ENCODE data around the gene SIX5.

SIX5 gene

DNA sequence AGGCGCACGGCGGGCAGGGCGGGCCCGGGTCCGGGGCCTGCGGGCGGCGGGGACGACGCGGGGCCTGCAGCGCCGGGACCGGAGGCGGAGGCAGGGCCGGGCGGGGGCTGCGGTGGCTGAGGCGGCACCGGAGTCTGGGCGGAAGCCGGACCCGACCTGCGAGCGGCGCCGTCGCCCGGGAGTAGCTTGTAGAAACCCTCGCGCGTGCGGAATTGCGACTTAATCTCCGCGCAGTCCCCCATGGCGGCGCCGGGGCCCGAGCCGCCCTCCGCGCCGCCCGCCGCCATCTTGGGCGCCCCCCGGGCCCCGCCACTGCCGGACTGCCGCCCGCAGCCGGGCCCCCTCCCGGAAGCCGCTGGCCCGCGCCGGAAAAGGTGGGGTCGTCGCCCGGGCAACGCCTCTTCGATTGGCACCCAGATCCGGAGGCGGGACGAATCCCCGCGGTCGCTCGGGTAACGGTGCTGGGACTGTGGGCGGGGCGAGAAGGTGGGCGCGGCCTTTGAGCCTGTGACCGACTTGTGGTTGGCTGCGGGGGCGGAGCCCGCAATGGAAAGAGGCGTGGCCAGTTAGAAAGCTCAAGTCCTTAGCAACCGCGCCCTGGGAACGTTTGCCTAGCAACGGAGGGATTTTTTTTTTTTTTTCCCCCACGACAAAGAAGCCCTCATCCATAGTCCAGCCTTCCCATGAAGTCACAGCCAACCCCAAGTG lies 23.6 kb upstream of the SIX5 start, which contains the start of gene DMWD:
TSS of gene DMWD (minus strand) at position 376 of the 708 bp plus-strand sequence. CDS start at position 287, 89 bp downstream.
- DNase-seq (ENCODE audit: low spot score), result peak; percentile 100

DNA sequence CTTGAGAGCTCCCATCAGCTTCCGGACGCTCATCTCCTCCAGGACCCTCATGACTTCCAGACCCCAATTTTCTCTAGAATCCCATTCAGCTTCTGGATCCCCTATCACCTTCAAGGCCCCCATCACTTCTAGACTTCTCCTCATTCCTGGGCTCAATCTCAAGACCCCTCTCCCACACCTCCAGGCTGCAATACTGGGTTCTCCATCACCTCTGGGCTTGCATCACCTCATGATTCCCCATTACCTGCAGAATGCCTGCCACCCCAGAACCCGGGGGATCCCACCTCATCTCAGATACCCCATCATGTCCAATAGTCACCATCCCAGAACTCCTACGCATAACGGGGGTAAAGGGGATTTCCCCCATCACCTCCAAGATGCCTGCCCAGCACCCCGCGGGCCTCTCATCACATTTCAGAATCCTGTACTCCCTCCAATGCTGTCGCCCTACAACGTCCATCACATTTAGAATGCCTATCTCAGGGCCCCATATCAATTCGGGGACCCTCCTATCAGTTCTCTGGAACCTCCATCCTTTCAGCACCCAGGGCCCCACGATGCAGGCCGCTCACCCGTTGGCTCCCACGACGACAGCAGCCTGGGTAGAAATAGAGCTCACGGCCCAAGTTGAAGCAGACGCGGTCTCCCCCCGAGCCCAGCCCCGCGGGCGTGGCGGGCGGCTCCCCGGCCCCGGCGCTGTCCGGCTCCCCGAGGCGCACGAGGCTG lies 22.9 kb upstream of the SIX5 start:
- no peak for DNase-seq (ENCODE audit: low spot score)

GRCh38 chr19:45790942-45791341 lies 21.9 kb upstream of the SIX5 start:
- peak; percentile 60 for DNase-seq (ENCODE audit: low spot score)

DNA sequence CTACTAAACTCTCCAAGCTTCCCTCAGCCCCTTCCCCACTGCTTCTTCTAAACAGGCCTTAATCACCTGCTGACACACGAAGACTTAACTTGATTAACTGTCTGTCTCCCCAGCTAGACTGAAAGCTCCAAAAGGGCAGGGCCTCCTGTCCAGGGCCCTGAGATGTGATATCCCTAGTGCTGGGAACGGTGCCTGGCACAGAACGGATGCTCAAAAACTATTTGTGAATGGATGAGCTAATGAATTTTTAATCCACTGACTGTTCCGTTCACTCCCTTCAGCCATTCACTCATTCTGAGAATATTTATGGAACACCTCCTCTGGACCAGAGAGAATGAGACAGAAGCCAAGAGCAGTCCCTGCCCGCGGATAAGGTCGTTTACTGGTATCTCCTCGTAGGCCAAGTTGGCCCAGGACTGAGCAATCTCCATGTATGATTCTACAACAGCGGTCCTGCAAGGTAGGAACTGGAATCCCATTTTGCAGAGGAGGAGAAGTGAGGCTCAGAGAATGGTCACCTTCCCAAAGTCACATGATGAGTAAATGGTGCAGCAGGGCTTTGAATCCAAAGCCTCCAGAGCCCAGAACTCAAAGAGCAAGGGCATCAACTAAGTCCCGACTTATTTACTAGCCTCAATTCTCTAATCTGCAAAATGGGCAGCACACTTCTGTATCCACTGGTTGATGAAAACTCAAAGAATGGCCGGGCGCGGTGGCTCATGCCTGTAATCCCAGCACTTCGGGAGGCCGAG lies 20.2 kb upstream of the SIX5 start:
- DNase-seq (ENCODE audit: low spot score), result no peak

DNA sequence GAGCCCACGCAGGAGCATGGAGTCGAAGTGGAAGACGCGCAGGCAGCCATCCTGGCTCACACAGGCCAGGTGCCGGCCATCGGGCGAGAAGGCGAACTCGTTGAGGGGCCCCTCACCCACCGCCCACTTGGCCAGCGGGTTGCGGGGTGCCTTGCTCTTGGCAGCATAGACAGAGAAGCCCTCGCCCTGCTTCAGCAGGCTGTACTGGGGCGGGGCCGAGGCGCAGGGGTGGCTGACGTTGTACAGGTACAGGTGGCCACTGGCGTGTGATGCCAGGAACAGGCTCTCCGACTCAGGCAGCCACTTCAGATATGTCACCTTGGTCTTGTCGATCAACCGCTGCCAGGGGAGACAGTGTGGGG lies 17.5 kb upstream of the SIX5 start:
- DNase-seq (ENCODE audit: low spot score), result no peak

DNA sequence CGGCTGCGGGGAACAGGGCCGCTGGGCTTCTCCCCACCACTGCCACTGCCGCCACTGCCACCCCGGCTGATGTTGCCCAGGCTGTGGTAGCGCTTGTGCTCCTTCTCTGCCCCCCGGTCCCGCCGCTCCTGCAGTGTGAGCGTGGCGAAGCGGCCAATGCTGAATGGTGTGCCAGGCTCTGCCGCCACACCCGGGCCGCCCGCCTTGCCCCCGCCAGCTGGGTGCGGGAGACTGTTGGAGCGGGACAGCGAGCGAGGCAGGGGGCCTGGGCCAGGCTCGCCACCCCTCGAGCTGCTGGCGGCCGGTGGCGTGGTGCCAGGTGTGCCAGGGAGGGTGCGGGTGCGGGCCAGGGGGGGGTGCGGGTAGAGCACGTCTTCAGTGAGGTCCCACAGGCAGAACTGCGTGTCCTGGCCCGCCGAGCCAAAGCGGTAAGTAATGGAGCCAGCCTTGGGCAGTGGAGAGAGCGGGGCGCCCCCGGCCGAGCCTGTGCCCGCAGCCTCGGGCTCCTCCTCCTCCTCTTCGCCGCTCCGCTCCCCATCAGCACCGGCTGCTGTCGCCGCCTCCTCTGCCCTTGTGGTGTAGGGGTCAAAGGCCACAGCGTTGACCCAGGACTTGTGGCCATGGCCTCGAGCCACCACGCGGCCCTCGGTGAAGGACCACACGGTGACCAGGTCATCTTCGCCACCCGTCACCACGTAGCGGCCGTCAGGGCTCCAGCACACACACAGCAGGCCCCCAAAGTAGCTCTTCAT lies 16.9 kb upstream of the SIX5 start:
- no peak for DNase-seq (ENCODE audit: low spot score)

GRCh38 chr19:45785097-45785496 lies 16.0 kb upstream of the SIX5 start:
- DNase-seq (ENCODE audit: low spot score), result no peak

DNA sequence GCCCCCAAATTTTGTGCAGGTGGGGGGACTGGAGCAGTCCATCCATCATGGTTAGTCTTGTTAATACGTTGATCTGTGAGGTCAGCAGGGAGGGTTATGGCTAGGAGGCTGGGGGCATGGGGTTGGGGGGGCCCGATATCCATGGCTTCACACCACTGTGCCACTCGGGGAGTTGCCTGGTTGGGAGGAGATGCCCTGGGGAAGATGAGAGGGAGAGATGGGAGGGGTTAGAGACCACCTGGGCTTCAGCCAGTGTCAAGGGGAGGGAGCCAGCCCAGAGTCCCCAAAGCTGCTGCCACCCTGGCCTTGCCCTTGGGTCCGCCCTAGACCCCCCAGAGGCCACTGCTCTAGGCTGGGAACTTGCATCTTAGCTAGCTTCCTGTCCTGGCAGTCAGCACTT lies 15.0 kb upstream of the SIX5 start:
- no peak for DNase-seq (ENCODE audit: low spot score)

DNA sequence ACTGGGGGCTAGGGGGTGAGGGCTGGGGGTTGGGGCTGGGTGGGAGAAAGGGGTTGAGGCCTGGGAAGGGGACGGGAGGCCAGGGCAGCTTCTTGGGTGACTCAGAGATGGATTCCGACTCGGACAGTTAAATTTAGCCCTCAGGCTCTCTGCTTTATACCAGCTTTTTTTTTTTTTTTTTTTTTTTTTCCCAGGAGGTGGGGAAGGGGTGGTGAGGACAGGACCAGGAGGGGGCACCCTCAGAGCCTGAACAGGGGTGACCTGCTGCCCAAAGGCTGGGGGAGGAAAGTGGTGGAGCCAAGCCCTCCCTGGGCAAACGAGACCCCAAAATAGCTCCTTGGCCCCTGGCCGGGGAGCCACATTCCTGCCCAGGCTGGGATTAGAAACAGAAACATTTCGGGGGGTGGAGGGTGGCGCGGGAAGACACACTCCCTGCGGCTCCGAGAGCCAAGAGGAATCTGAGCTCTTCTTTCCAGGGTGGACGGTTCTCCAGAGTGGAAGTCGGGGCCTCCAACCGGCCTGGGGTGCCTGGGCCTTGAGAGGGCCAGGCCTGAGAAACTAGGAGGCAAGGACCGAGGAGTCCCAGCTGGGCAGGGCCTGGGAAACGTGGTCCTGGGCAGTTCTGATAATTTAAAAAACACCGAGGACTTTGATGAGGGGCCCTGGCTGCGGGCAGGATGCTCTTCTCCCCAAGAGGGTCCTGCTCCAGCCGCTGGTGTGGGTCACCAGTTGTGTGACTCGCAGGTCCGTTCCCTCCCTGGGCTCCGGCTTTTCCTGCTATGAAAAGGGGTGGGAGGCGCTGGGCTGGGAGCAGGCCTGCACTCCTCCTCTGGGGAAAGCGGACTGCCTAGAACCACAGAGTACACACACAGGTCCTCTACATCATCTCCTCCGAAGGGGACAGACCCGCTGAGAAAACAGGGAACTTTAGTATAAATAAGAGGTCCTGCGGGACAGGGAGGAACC lies 14.1 kb upstream of the SIX5 start:
- no peak for DNase-seq (ENCODE audit: low spot score)

GRCh38 chr19:45782162-45782691 lies 13.2 kb upstream of the SIX5 start, which contains the start of gene DMPK:
Gene DMPK (minus strand): TSS chr19:45782490. CDS start chr19:45782352, 138 bp downstream.
- DNase-seq (ENCODE audit: low spot score), result no peak

DNA sequence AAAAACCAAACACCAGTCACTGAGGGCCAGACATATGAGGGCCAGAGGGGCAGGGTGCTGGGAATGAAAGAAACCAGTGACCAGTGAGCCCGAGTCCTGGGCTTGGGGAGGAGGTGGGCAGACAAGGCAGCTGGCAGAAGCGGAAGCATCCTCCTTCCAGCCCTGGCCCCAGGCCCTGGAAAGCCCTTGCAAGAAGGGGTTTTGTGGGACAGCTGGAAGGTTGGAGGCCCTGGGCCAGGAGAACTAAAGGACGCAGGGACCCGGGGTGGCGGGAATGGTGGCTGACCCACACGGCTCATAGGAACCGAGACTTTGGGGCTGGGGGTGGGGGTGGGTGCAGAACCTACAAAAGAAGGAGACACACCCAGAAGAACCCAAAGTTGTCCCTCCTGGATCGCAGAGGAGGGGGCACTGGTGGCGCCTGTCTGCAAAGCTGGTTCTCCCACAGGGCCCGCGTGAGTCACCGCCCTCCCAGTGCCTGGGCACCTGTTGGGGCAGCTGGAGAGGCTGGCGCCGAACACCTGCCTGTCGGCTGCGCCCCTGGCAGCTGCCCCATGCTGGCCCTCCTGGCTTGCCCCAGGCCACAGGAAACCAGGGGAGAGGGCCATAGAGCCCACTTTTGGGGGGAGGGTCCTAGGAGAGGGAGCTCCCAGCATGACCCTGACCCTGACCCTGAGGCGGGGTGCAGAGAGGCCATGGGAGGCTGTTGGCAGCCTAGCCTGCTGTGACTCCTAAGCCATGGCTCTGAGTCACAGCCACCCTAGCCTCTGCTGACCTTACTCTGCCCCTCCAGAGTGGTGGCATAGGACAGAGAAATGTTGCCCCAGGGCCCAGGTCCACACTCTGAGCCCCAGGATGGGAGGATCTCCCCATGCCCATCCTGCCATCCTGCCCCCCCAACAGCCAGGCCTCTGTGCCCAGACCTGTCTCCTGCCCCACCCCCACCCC lies 12.4 kb upstream of the SIX5 start:
- no peak for DNase-seq (ENCODE audit: low spot score)

DNA sequence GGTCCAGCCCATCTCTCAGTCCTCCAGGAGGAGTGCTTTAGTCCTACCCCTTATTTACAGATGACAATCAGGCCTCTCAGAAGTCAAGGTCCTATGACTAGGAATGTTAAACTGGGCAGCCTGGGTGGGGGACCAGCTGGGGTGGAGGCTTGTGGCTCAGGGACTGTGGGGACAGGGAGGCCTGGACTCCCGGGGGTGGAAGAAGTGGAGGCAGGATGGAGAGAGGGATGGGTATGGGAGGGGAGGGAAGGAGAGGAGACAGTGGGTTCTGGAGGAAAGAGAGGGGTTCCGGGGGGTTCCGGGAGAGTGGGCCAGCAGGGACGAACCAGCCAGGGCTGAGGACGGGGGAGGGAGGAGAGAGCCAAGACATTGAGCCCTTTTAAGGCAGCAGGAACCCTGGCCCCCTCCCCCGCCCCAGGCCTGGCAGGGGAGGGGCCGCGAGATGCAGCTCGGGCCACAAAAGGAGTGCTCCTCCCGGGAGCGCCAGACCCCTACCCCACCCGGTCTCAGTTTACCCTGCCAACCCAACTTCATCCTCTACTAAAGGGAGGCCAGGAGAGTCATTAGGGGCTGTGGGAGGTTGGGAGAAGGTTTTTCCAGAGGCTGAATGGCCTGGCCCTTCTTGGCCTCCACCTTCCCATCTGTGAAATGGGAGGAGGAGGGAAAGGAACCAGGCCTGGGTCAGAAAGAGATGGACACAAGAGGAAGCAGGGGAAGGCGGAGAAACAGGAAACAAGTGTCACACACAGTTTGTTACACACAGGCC lies 11.6 kb upstream of the SIX5 start:
- DNase-seq (ENCODE audit: low spot score), result no peak

- DNase-seq (ENCODE audit: low spot score), result no peak
Measured at GRCh38 chr19:45780146-45780447, 11.0 kb upstream of the SIX5 start.

DNA sequence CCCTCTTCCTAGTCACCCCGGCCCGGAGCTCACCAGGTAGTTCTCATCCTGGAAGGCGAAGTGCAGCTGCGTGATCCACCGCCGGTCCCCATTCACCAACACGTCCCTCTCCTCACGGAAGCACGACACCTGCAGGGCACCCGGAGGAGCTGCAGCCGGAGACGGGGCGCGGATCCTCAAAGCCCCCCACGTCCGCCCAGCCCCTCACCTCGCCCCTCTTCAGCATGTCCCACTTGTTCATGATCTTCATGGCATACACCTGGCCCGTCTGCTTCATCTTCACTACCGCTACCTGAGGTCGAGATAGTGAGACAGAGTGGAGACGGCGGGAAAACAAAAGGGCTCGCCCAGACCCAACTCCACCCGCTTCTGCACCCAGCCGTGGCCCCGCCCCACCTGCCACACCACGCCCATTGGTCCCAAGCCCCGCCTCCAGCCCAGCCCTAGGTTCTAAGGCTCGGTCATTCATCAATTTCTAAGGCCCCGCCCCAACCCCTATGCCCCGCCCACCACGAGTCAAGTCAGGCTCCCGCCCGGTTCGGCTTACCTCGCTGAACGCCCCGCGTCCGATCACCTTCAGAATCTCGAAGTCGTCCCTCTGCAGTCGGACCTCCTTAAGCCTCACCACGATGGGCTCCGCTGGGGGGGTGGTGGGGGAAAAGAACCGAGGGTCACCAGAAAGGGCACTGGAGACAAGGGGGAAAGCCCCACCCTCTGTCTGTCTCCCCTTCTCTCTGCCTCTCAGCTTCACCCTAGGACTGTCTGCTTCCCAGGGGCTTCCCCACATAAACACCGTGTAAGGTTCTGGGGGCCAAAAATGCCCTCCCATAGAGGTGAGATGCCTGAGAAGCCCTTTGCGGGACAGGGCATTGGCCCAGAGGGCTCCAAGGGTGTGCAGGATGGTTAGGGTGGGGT lies 10.4 kb upstream of the SIX5 start:
- peak; percentile 95 for DNase-seq (ENCODE audit: low spot score)

DNA sequence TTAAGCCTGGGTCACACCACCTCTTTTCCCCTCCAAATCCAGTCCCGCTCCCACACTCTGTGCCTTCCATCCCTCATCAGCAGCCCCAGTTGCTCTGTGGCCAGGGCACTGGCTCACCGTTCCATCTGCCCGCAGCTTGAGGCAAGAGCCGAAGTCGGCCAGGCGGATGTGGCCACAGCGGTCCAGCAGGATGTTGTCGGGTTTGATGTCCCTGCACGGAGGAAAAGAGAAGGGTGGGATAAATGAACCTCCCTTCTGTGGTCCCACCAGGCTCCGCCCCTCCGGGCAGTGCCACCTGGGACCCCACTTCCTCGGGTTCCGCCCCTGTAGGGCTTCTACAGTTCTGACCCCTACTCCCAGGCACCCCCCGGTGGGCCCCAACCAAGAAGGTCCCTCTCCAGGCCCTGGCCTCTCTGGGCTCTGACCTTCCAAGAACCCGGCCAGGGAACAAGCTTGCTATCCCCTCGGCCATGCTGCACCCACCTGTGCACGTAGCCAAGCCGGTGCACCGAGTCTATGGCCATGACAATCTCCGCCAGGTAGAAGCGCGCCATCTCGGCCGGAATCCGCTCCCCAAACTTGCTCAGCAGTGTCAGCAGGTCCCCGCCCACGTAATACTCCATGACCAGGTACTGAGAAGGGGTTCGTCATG lies 9.1 kb upstream of the SIX5 start:
- DNase-seq (ENCODE audit: low spot score), result no peak

DNA sequence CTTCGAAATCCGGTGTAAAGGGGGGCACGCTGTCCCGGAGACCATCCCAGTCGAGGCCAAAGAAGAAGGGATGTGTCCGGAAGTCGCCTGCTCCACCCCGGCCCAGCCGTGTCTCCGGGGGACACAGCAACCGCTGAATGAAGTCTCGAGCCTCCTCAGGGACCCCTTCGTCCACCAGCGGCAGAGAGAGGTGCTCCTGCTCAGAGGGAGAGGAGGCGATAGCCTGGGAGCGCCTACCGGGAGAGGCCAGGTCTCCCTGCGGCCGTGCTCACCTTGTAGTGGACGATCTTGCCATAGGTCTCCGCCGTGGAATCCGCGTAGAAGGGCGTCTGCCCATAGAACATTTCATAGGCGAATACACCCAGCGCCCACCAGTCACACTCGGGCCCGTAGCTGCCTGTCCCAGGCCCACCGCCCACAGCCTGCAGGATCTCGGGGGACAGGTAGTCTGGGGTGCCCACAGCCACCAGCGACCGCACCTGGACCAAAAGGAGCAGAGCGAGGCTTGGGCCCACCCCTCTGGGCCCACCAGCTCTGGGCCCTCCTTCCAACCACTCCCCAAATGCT lies 8.4 kb upstream of the SIX5 start:
- no peak for DNase-seq (ENCODE audit: low spot score)

- no peak for DNase-seq (ENCODE audit: low spot score)
Measured at GRCh38 chr19:45774765-45775164, 5.7 kb upstream of the SIX5 start.

Measured in activated CD4-positive, alpha-beta T cell treated with anti-CD3 and anti-CD28 coated beads, Interleukin-2, Interleukin-4, amounts not matched to agents 100 ng/mL and 50 ng/mL, durations not matched to agents 16 hours and 8 hours (primary cell).